Stimulated activated CD4-positive, alpha-beta T cell treated with anti-CD3 and anti-CD28 coated beads, Interleukin-12 subunit alpha, Interleukin-12 subunit beta, amount 100 ng/mL, for 48 hours (primary cell): ENCODE data around the gene RNF115.
A peak's percentile ranks its signal among the peaks of the same experiment; 100 is the strongest.
"Not testable (repeated sequence)": the region's sequence is repeated elsewhere in the genome, so short reads cannot be mapped to it uniquely, and the experiment has no call there.

Experiments used
- DNase-seq, 3 donors: peaks; one replicate each; pipeline ENCODE4 v3.0.0-alpha.2; 2020; ENCODE audit warnings: low read depth in 2 of 3, low spot score in 1 of 3

Gene RNF115

DNA sequence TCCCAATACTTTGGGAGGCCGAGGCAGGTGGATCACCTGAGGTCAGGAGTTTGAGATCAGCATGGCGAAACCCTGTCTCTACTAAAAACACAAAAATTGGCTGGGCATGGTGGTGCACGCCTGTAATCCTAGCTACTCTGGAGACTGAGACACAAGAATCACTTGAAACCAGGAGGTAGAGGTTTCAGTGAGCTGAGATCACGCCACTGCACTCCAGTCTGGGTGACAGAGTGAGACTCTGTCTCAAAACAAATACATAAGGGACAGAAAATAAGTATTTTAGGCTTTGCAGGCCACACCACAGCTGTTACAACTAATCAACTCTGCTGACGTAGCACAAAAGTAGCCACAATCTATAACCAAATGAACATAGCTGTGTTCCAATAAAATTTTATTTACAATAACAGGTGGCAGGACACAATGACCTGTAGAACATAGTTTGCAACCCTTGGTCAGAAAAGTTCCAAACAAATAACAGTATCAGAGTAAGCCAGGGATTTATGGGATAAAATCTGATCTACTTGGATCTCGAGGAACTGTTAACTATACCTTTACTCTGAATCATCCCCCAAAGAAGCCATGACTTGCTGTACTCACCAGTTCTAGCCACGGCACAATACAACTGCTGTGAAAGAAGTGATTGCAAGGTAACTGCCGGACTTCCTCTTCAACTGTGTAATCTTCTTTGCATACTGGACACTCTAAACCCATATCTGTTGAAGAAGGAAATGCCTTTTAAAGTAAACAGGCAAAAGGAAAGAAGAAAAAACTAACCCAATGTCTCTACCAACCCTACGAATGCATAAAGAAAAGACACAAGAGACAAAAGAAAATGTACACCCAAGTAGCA is 76.3 kb downstream of the RNF115 start:
- DNase-seq: no peak

DNA sequence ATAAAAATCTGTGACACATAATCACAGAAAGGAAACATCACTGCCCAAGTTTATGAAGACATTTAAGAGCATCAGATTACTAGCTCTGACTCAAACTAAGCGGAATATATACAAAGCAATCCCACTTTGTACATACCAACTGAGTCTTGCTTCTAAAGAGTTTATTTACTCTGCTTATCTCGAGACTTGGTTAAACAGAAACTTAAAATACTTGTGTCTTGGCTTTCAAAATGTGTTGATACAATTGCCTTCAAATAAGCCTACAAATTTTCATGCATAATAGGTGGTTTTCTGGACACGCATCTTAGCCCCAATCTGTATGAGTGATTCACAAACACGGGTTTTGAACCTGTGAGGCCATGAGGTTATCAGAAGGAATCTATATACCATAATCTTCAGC is 83.6 kb downstream of the RNF115 start:
- DNase-seq: no peak

DNA sequence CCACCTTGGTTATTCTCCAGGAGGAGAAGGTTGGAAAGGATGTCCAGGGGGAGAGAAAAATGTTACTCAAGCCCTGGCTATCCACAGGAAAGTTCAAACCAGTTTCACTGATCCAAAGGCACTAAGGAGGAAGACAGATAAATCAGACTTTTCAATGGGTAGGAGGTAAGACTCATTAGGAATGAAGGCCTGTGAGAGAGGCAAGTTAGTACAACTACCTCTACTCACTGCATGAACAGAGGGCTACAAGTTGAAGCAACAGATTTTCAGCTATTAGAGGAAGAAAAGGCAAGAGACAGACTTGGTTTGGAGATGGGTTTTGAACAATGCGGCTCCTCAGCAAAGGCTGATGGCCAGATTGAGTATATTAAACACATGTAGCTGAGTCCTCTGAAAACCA is 87.7 kb downstream of the RNF115 start:
- DNase-seq: no peak

DNA sequence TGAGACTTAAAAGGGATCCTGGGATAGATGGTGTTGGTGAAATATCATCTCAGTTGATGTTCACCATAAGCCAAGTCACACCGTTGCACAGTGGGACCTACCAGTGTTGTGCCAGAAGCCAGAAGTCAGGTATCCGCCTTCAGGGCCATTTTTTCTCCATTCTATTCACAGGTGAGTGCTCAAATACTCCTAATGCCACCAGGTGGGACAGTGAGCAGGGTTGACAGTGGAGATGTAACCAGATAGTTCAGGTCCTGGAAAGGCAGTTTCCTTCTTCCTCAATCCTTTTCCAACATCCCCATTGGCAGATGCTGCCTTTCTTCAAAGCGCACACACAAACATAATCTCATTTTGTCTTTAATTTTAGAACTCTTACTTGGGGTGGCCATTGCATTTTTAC is 93.0 kb downstream of the RNF115 start:
- no peak for DNase-seq

DNA sequence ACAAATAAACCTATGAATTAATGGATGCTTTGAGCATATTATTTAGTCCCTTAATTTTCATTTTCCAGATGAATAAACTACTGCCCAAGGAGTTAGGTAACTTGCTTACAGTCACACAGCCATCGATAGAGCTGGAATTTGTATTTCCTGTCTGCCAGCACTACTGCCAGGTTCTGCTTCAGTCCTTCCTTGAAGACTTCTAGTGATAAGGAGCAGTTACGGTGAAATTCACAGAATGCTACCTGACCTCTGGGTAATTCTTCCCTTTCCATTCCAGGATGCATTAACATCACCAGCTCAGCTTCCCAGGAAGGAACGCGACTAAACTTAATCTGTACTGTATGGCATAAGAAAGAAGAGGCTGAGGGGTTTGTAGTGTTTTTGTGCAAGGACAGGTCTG is 93.4 kb downstream of the RNF115 start:
- DNase-seq: no peak

DNA sequence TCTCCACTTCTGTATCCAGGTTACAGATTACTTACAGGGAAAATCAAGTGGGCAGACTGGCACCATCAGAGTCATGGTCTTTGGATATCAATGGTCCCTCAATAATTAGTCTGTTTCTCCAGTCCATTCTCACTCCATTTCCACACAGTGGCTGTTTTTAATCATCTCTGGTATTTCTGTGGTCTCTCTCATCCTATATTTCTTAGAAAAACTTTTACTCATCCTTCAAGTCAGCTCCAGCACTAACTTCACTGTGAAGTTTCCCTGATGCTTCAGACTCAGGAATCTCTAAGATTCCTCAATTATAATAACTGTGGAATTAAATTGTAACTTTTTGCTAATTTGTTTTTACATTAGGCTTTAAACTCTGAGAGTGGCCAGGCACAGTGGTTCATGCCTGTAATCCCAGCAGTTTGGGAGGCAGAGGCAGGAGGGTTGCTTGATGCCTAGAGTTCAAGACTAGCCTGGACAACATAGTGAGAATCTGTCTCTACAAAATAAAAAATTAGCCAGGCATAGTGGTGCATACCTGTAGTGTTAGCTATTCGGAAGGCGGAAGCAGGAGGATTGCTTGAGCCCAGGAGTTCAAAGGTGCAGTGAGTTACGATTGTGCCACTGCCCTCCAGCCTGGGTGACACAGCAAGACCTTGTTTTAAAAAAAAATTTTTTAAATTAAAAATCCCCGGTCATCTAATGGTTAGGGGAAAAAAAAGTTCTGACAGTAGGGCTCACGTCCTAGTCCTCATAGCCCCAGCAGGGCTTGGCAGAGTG is 94.0 kb downstream of the RNF115 start:
- DNase-seq: no peak

DNA sequence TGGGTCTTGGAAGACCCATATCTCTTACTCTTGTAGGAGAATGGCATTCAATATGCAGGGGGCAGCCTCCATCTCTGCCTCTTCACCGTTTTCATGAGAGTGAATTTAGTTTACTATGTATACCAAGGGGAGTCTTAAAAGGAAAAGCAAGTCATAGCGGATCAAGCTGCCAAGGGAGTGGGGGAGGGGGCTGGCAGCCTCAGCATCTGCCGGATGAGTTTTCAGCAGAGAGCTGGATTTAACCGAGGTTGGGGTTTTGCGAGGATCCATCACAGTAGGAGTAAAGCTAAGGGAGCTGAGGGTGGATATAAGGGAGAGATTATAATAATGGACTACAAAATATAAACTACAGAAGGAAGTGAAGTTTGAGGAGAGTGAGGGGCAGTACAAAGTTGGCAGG is 94.7 kb downstream of the RNF115 start:
- no peak for DNase-seq

DNA sequence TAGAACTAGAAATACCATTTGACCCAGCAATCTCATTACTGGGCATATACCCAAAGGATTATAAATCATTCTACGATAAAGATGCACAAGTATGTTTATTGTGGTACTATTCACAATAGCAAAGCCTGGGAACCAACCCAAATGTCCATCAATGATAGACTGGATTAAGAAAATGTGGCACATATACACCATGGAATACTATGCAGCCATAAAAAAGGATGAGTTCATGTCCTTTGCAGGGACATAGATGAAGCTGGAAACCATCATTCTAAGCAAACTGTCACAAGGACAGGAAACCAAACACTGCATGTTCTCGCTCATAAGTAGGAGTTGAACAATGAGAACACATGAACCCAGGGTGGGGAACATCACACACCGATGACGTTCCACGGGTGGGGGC is 97.7 kb downstream of the RNF115 start:
- DNase-seq: not testable (repeated sequence)

DNA sequence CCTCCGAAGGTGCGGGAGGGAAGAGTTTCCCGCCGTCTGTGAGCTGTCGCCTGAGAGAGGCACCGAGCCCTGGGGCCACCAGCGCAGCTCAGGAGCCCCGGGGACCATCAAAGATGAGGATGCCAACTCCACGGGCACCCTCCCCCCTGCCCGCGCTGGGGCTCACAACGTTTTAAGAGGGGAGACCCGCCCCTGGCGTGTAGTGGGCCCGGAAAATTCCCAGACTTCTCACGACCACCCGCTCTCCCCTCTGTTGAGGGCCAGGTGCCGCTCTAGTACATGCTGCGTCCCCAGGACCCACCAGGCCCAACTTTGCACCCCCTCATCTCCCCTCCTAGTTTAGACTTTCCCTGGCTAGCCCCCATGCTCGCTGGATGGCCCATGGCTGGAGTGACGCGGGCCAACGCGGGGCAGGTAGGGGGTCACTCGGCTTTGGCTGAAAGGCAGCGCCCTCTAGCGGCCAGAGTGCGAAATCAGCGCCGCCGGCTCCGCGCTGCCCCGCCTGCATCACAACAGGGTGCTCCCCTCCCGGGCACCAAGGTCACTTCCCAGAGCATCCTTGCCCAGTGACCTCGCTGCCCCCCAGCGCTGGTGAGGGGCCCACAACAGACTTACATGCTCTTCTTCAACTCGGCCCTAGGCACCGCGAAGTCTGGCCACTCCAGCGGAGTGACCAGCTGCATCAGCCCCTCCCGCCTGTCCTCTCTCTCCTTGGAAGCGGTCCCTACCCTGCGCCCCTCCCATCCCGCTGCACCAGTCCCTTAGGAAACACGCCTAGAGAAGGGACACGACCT is 102.8 kb downstream of the RNF115 start:
- DNase-seq: peak; percentile 45 to 66 (median 57)

DNA sequence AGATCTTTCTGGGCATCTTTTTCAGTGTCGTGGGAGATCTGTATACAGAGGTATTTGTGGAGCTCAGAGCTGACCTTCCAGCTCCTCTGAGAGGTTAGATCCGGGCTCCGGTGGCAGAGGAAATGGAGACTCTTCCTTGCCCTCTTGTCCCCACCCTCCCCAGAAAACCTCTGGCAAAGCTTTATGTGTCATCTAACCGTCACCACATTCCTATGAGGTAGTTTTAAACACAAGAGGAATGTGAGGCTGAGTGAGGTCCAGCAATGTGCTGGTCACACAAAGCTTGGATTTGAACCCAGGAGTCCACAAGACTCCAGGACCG is 103.4 kb downstream of the RNF115 start:
- DNase-seq: no peak

DNA sequence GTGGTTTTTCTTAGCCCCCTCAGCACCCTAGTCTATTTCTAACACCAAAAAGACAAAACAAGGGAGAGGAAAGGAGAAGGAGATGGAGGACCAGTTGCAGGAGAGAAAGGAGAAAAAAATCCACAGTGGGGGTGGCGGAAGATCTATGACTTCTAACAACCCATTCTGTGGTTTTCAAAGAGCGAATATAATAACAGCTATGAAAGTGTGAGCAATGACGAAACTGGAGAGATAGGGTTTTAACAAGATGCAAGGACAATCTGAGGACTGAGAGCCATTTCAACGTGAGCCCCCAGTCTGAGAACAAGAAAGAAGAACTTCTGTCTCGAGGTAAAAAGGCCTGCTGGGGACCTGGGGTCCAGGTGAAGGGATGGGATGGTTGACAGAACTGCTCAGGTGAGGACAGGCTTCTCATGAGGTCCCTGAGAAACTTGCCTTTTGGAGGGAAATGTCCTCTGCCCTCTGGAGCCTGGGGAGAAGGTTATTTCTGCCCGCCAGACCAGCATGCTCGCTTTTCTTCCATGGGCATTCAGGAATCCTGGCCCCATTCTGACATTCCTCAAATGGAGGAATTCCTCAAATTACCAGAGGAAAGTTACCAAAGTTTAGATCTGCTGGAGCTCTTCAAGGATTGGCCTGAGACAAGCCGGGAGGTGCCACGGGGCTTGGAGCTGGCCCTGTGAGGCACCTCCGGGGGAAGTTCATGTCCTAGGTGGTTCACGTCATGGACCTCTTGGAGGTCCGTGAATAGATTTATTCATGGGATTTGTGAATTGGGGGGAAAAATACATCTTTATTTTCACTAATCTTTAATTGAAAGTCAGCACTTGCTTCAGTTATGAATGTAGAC is 104.4 kb downstream of the RNF115 start, which contains the start of gene CD160:
CD160 (plus strand) TSS at position 270 of the 850 bp plus-strand sequence. CDS start 8,829 bp downstream, outside the sequence.
- no peak for DNase-seq

DNA sequence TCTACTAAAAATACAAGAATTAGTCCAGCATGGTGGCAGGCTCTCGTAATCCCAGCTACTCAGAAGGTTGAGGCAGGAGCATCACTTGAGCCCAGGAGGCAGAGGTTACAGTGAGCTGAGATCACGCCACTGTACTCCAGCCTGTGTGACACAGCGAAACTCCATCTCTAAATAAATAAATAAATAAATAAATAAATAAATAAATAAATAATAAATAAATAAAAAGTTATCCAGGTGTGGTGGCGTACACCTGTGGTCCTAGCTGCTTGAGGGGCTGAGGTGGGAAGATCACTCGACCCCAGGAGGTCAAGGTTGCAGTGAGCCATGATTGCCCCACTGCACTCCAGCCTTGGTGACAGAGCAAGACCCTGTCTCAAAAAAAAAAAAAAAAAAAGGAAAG is 105.4 kb downstream of the RNF115 start:
- not testable (repeated sequence) for DNase-seq

DNA sequence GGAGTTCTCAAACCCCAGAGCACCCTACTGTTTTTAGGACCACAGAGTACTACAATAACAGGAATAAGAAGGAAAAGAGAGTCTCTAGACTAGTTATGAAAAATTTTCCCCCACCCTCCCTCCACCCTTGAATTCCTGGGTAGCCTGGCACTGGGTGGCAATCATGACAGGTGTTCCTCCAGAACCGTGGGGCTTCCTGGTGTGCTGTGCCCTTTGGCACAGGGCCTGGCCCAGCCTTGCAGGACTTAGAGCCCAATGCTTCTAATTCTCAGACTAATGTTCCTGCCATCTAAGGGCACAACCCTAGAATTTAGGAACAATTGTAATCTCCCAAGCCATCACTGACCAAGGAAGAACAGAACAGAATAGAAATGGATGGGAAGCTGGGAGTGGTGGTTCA is 106.1 kb downstream of the RNF115 start:
- DNase-seq: no peak

DNA sequence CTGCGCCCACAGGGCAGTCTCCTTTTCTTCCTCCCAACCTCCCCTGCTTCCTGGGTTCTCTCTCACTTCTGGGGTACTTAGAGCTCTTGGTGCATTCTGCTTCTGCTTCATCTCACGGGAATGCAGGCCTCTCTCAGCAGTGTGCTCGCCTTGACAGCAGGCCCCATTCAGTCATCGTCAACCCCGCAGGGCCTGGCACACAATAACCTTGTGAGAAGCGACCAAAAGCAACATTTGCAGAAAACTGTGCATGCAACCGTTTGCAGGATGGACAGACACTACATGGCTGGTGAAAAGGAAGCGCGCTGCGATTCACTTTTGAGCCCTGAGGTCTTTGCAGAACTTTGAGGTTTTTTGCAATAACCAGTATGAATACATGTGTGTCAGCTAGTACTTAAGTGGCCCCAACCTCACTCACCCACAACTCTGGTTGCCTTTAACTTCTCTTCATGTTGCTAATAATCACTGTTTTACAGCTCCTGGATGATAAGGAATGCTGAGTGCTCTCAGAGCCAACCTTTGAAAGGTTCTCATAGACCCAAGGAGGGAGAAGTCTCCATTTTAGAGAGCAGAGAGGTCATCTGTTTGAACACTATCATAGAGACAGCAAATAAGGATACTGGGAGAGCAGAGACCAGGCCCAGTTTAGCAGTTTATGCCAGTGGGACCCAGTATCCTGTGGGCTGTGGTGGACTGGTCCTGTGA is 107.1 kb downstream of the RNF115 start:
- no peak for DNase-seq

DNA sequence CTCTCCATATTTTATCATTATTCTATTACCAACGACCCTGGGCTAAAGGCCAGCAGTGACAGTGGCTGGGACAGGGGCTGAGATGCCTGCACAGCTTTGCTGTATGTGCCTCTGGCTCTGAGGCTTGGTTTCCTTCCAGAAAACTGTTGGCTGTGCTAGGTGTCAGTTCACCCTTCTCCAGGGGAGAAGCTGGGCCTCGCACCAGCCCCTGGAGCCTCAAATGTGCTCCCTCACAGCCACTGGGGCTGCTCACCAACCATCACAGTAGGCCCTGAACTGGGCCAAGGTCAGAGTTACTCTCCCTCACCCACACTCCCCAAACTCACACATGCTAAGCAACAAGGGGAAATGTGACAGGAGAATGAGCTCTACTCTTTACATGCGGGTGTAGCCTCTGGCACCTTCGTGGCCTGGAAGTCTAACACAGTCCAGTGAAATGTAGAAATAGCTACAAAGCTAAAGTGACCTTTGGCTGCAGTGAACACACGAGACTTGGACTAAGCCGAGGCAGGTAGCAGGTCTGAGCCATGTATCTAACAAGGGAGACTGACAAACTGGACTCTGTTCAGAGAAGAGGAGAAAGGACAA is 109.3 kb downstream of the RNF115 start:
- no peak for DNase-seq

DNA sequence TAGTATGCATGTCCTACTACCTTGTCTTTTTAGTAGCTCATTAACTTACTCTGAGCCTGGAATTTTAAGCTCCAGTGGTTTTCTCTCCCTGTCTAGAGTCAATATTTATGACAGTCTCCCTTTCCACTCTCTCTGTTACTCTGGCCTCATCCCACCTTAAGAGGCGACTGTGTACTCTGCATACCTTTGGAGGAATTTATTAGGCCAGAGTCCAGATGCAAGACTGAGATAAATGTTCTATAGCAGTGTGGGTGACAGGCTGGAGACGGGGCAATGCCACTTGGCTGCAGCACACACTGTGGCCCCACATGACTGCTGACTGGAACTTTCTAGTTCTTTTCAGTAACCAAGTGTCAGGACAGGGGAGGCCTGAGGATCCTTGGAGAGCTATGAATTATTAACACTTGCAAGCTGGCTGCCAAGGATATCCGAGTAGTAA is 112.7 kb downstream of the RNF115 start:
- DNase-seq: no peak

DNA sequence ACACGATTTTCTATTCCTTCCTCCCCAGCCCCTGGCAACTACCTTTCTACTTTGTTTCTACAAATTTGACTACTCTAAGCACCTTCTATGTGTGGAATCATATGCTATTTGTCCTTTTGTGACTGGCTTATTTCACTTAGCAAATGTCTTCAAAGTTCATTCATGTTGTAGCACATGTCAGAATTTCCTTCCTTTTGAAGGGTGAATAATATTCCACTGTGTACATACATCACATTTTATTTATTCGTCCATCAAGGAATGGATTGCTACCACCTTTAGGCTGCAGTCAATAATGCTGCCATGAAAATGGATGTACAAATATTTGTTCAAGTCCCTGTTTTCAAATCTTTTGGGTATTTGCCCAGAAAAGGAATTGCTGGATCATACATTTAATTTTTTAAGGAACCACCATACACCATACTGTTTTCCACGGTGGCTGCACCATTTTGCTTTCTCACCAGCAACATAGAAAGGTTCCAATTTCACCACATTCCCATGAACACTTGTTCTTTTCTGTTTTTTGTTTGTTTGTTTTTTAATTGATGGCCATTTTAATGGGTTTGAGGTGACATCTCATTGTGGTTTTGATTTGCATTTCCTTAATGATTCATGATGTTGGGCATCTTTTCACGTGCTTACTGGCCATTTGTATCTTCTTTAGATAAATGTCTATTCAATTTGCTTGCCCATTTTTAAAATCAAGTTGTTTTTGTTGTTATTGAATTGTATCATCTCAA is 113.4 kb downstream of the RNF115 start:
- no peak for DNase-seq

DNA sequence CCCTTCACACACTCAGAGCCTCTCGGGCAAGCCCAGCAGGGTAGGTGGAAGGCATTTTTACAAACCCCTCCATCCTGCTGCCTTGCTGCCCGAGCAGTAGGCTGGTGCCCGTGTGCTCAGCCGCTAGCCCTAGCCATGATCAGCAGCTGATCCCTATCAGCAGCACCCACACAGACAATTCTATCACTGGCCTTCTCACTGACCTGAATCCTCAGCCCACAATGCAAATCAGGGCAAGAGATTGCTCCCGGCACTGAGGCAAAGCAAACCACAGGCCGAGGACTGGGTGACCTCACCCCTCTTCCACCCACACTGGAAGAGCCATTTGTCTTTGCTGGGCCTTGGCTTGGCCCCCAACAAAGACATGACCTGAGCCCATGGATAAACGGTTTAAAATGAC is 115.8 kb downstream of the RNF115 start:
- DNase-seq: no peak
